DOHH2 (cell line): Measurements from ENCODE around the gene TES.
A peak's percentile ranks its signal among the peaks of the same experiment; 100 is the strongest.

Source experiments
- H3F3A ChIP-seq: fragments of 200-600 bp; sonication (generic), shearing (Covaris generic); 2 replicates; pipeline ENCODE4 v1.6.0; 2016; ENCODE audit warnings: antibody characterized with exemption, mild to moderate bottlenecking; ENCODE audit not compliant: control insufficient read depth, insufficient read depth
- H3K27ac ChIP-seq: fragments of 200-600 bp; sonication (generic); 2 replicates; pipeline ENCODE4 v1.5.1; 2014; ENCODE audit warnings: low read depth, mild to moderate bottlenecking, low read length, moderate library complexity
- H3K27me3 ChIP-seq: fragments of 200-600 bp; sonication (generic); 2 replicates; pipeline ENCODE4 v1.6.1; 2014; ENCODE audit warnings: mild to moderate bottlenecking, low read length, mixed read lengths; ENCODE audit not compliant: control insufficient read depth
- H3K36me3 ChIP-seq: fragments of 200-600 bp; sonication (generic); 2 replicates; pipeline ENCODE4 v1.6.1; 2014; ENCODE audit warnings: mild to moderate bottlenecking, low read length, moderate library complexity, mixed read lengths; ENCODE audit not compliant: control insufficient read depth
- H3K4me1 ChIP-seq: fragments of 200-600 bp; sonication (generic); 2 replicates; pipeline ENCODE4 v1.6.1; 2014; ENCODE audit warnings: mild to moderate bottlenecking, low read length, mixed read lengths; ENCODE audit not compliant: control insufficient read depth
- H3K4me2 ChIP-seq: fragments of 200-600 bp; sonication (generic); 2 replicates; pipeline ENCODE4 v1.6.0; 2014; ENCODE audit warnings: mild to moderate bottlenecking, low read length, moderate library complexity
- H3K4me3 ChIP-seq: fragments of 200-600 bp; sonication (generic); 2 replicates; pipeline ENCODE4 v1.5.1; 2014; ENCODE audit warnings: mild to moderate bottlenecking, low read length, mixed read lengths
- H3K79me2 ChIP-seq: fragments of 200-600 bp; sonication (generic); 2 replicates; pipeline ENCODE4 v1.6.1; 2014; ENCODE audit warnings: mild to moderate bottlenecking, low read length, mixed read lengths; ENCODE audit not compliant: control insufficient read depth
- H3K9me2 ChIP-seq: fragments of 200-600 bp; sonication (generic); replicated peaks from 2 replicates; pipeline ENCODE4 v1.6.1; 2014; ENCODE audit warnings: mild to moderate bottlenecking, low read length, mixed read lengths; ENCODE audit not compliant: control insufficient read depth
- H3K9me3 ChIP-seq: fragments of 200-600 bp; sonication (generic); 2 replicates; pipeline ENCODE4 v1.6.1; 2014; ENCODE audit warnings: antibody characterized with exemption, low read length, mixed read lengths; ENCODE audit not compliant: control insufficient read depth, insufficient read depth
- H4K20me1 ChIP-seq: fragments of 200-600 bp; sonication (generic); 2 replicates; pipeline ENCODE4 v1.6.0; 2014; ENCODE audit warnings: low read depth, mild to moderate bottlenecking, antibody characterized with exemption, low read length, moderate library complexity; ENCODE audit not compliant: control insufficient read depth, insufficient read depth
- CTCF ChIP-seq: fragments of 200-600 bp; sonication (generic); IDR thresholded peaks from one replicate; pipeline ENCODE4 v1.5.1; 2014; ENCODE audit warnings: antibody characterized with exemption, mild to moderate bottlenecking, low read depth, low read length; ENCODE audit not compliant: poor library complexity, severe bottlenecking
- EZH2phosphoT487 ChIP-seq: fragments of 200-600 bp; sonication (generic); IDR thresholded peaks from 2 replicates; pipeline ENCODE4 v1.6.1; 2017; ENCODE audit warnings: borderline replicate concordance, mild to moderate bottlenecking, antibody characterized with exemption, low read length, moderate library complexity, mixed read lengths

The TES gene

GRCh38 chr7:116167177-116167576 lies 43.2 kb upstream of the TES start:
- TF ChIP-seq CTCF = peak; percentile 86
- no peak for TF ChIP-seq EZH2phosphoT487
- H3K4me1 ChIP-seq = peaks cover 33% of the 10 kb centered on the region
- H3K27ac ChIP-seq = no peak overlapping the region
- H3K36me3 ChIP-seq = no peaks in the 10 kb centered on the region
- no peak overlapping the region for H3K4me3 ChIP-seq
- H4K20me1 ChIP-seq = no peaks in the 10 kb centered on the region
- peaks cover 9% of the 10 kb centered on the region for H3K27me3 ChIP-seq
- H3K79me2 ChIP-seq = no peaks in the 10 kb centered on the region
- H3K9me2 ChIP-seq = no peaks in the 10 kb centered on the region
- peak overlapping the region; percentile 33 for H3K4me2 ChIP-seq
- H3K9me3 ChIP-seq = no peaks in the 10 kb centered on the region
- 0 out of 2 replicates have a peak, but pooled peaks cover 4% of the 10 kb centered on the region for H3F3A ChIP-seq

- H3K79me2 ChIP-seq = no peaks in the 10 kb centered on the region
- peaks cover 27% of the 10 kb centered on the region for H3K4me1 ChIP-seq
- no peak overlapping the region for H3K27ac ChIP-seq
- H3K27me3 ChIP-seq = peaks cover 9% of the 10 kb centered on the region
- TF ChIP-seq EZH2phosphoT487 = no peak
- TF ChIP-seq CTCF = no peak
- no peaks in the 10 kb centered on the region for H3K36me3 ChIP-seq
- no peaks in the 10 kb centered on the region for H4K20me1 ChIP-seq
- H3K4me3 ChIP-seq = no peak overlapping the region
- no peak overlapping the region for H3K4me2 ChIP-seq
- no peaks in the 10 kb centered on the region for H3K9me2 ChIP-seq
- H3K9me3 ChIP-seq = no peaks in the 10 kb centered on the region
- H3F3A ChIP-seq = 0 out of 2 replicates have a peak, but pooled peaks cover 4% of the 10 kb centered on the region
These were observed 41.3 kb upstream of the TES start for GRCh38 chr7:116169060-116169459.

GRCh38 chr7:116170180-116170579 lies 40.2 kb upstream of the TES start:
- peaks cover 22% of the 10 kb centered on the region for H3K4me1 ChIP-seq
- no peak overlapping the region for H3K27ac ChIP-seq
- H4K20me1 ChIP-seq = no peaks in the 10 kb centered on the region
- H3K4me3 ChIP-seq = no peak overlapping the region
- H3K4me2 ChIP-seq = no peak overlapping the region
- H3K27me3 ChIP-seq = peaks cover 9% of the 10 kb centered on the region
- TF ChIP-seq EZH2phosphoT487 (no peak), CTCF (no peak)
- H3K79me2 ChIP-seq = no peaks in the 10 kb centered on the region
- H3K9me3 ChIP-seq = no peaks in the 10 kb centered on the region
- H3K36me3 ChIP-seq = no peaks in the 10 kb centered on the region
- no peaks in the 10 kb centered on the region for H3K9me2 ChIP-seq
- H3F3A ChIP-seq = 0 out of 2 replicates have a peak, but pooled peaks cover 3% of the 10 kb centered on the region
